HG03460 (cell line): ENCODE data around the gene PDIA6.

Source experiments
- ATAC-seq: cut with Tn5 transposase; IDR thresholded peaks from one replicate; pipeline ENCODE4 v1.9.1; 2021; ENCODE audit not compliant: unreplicated experiment

The PDIA6 gene

GRCh38 chr2:10812362-10813162, at the start of gene PDIA6:
Gene PDIA6, minus strand, starts transcription at chr2:10812785. Its CDS starts 89 bp downstream, at chr2:10812696.
- peak; percentile 83 for ATAC-seq

DNA sequence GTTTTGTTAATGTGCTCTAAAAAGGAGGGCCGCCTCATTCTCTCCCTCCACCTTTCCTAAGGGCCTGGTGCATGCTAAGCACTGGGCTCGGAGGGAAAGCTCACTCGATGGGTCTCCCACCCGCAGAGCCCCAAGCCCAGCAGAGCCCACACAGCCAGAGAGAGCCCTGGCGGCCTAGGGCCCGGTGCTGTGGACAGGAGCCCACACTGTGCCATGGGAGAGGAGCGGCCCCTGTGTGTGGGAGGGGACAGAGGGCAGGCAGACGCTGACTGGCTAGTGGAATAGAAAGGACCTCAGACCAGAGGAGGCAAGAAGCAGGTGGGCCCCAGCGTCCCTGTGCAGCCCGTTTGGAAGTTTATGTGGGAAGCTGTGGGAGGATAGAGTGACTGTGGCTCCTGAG, 49.7 kb upstream of the PDIA6 start:
- no peak for ATAC-seq

DNA sequence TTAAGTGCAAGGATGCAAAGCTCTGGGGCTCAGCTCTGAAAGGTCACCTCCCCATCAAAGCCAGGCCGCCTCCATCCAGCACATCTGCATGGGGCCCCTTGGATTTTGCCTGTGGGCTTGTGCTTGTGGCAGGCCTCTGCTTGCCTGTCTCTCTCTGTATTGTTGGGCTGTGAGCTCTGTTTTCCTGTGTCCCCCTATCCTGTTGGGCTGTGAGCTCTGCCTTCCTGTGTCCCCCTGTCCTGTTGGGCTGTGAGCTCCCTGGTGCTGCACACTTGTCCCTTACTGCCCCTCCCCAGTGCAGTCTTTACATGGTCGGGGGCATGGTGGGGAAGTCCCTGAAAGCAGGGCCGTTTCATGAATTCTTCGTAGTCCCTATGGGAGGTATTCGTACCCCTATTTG, 49.2 kb upstream of the PDIA6 start:
- ATAC-seq = no peak

DNA sequence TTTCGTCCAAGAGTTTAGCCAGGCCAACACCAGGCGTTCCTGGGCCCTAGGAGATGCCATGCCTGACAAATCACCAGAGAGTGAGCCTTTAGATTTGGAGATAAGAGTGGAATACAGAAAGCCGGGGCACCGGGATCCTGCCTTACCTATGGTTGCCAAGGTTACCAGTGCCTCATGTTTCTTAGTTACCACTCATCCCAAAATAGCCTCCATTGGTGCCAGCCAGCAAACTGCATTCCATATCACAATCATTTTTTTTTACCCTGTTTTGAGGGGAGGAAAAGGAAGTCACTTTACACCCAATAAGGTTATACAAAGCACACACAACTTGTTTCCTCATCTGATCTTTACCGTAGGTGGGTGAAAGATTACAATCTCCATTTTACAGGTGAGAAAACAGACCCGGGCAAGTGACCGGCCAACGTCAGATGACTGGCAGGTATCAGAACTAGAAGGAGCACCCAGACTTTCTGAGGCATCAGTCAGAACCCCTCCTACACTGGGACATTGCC, 48.3 kb upstream of the PDIA6 start:
- ATAC-seq = no peak

DNA sequence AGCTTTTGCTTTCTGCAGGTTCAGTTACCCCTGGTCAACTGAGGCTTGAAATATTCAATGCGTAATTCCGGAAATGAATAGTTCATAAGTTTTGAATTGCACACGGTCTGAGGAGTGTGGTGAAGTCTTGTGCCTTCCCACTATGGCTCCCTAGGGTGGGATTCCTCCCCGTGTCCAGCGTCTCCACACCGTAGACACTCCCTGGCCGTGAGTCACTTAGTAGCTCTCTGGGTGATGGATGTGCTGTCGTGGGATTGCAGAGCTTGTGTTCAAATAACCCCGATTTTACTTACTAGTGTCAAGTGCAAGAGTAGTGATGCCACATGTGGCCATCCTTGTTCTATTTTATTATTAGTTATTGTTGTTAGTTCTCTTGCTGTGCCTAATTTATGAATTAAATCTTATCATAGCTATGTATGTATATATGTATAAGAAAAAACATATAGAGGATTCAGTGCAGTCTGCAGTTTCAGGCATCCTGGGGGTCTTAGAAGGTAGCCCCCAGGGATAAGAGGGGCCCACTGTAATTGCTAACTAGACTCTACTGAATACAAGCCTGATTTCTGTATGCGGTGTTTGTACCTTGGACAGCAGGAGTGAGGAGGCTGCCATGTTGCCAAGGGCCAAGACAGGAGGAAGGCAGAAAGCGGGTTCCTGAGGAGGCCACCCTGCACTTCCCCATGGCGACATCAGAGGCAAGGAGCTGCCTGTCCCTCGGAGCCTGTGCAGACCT, 47.7 kb upstream of the PDIA6 start:
- ATAC-seq = no peak

DNA sequence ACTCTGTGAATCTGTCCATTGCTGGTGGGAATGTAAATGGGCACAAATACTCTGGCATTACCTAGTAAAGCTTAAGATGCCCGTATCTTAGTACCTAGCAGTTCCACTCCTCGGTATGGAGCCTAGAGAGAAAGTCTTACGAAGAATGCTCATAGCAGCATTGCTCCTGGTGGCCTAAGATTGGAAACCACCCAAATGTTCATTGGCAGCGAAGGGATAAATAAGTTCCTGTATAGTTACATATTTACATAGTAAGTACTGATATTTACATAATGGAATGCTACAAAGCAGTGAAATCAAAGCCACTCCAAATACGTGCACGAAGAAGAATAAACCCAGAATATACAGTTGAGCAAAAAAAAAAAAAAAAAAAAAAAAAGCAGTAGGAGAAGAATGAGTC, 46.7 kb upstream of the PDIA6 start:
- ATAC-seq = no peak

DNA sequence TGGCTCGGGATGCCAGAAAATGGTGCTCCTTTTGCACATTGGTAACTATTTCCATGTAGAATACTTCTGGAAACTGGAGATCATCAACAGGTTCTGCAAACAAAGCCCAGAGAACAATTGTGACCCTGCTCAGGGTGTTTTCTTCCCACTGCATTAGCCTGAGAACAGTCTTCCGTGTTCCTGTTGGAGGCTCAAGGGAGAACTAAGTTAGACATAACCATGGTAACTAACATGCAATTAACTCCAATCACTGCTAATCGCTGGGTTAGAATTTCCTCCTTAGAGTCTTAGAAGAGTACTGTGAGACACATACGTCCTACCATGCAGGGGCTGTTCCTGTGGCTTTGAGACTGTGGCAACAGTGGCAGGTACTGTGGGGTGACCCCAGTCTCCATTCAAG, 36.0 kb upstream of the PDIA6 start:
- ATAC-seq = no peak

- ATAC-seq = no peak
These were observed 34.4 kb upstream of the PDIA6 start for GRCh38 chr2:10847008-10847407.

- no peak for ATAC-seq
These were observed 33.7 kb upstream of the PDIA6 start for GRCh38 chr2:10846110-10846861.

GRCh38 chr2:10845640-10846039, 33.1 kb upstream of the PDIA6 start:
- ATAC-seq = no peak

DNA sequence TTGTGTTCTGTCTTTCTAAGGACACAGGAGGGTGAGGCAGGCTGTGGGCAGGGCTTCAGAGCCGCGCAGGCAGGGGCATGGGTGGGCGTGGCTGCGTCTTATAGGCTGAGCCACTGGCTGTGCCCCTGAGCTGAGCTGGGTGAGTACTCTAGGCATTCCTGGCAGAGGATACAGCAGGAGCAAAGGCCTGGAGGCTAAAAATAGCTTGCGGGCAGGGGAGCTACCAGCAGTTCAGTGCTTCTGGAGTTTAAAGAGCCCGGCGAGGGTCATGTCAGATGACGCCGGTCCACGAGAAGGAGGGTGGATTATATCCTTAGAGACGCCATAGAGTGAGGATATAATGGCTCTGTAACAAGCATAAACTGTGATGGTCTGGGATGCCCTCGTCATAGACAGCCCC, 31.5 kb upstream of the PDIA6 start:
- ATAC-seq = no peak

DNA sequence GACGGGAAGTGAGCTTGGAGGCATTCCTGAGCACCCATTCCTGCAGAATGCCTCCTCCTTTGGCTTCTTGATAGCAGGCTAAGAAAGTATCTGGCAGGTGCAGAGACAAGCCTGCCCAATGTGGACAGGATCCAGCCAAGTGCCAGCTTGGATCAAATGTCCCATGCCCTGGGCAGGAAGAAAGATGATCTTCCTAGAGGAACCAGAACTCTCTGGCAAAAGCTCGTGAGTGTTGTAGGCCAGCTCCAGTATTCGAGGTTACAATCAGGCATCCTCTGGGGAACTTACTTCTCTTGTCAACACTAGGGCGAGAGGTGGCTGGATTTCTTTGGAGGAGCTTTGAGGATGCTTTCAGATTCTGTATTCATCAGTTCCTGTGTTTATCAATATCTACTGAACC, 29.9 kb upstream of the PDIA6 start:
- no peak for ATAC-seq

GRCh38 chr2:10841547-10842219, 29.1 kb upstream of the PDIA6 start:
- no peak for ATAC-seq

DNA sequence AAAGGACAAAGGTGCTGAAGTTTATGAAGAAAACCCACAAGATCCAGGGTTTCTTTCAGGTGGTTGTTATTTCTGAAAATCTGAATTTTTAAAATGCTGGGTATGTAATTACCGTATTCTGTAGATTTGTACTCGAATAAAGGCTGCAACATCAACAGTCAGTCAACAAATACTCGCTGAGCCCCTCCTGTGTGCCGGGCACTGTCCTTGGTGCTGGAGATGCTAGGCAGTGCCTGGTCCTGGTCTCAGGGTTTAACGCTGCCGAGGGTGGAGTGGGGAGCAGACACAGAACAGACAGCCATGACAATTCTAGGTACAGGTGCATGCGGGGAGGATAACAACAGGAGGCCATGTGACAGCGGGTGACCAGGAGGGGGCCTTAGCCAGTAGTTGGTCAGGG, 27.2 kb upstream of the PDIA6 start:
- ATAC-seq = no peak

GRCh38 chr2:10838734-10839133, 26.1 kb upstream of the PDIA6 start:
- ATAC-seq = no peak

DNA sequence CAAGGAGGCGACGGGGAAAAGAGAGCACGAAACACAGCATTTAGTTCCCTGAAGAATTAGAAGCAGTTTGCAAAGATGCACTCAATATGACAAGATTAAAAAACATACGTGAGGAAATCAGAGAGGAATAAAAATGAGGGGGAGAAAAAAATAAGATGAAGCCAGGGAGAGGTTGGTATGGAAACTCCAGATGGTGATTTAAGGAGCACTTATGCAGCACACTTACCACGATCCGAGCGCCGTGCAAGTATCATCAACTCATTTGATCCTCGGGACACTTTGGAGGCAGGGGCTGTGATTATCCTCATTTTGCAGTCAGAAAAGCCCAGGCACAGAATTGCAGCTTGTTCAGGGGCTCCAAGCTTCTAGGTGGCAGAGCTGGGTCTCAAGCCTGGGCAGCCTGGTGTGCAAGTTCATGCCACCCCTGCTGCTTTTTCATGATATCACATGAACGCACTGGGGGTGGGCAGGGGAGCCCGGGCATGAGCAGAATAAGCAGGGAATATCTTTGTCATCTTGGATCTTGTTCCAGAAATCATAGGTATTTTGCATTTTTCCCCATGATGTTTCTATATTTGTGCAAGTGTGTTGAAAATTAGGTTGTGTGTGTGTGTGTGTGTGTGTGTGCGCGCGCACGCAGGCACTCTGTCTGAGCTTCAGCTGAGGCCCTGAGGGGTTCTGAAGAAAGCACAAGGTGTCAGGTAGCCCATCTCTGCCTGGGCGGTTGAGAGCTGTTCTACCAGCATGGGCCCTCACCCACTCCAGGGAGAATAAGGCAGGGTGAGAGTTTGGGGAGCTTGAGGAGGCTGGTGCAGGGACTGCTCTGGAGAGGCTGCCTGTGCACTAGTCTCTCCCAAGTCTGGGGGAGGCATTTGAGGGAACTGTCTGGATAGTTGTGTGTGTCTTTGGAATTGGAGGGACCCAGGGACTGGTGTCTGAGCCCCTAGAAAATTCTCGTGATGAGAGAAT, 25.0 kb upstream of the PDIA6 start:
- ATAC-seq = no peak

DNA sequence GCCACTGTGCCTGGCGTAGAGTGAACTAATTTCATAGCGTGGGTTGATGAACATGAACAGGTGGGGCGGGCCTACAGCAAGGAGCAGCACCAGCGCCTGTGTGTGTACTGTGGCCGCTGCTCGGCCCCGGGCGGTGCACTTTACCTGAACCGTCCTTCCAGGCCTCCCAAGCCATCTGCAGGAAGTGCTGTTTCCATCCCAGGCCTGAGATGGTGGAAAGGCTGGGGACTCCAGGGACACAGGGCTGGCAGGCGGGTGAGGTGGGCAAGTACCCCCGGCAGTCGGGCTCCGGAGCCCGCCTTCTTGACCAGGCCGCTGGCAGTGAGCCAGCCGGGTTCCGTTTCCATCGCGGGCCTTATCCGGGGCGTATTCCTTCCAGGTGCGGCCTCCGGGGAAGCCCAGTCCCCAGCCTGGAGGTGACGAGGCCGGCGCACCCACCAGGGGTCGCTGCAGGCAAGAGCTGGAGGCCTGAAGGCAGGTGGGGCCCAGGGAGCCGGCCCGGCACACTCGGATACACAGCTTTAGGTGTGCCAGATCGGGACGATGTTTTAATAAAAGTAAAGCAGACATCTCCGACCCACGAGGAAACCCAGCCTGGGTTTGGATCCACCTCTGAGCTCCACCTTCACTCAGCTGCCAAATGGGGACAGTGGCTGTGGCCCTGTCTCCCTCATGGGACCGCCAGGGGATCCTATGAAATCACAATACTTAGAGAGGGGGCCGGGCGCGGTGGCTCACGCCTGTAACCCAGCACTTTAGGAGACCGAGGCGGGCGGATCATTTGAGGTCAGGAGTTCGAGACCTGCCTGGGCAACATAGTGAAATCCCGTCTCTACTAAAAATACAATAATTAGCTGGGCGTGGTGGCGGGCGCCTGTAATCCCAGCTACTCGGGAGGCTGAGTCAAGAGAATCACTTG, 22.7 kb upstream of the PDIA6 start:
- no peak for ATAC-seq

GRCh38 chr2:10834068-10834655, 21.6 kb upstream of the PDIA6 start:
- ATAC-seq = no peak
